Keratinocyte (primary cell): Measurements from ENCODE around the gene NOG. TPM values are rescaled to one million over a fixed set of nuclear protein-coding genes. Genes with fewer than 3 reads are reported as not detected.

Source experiments
- DNase-seq: peaks from one replicate; pipeline ENCODE4 v3.0.0-alpha.2; 2011; ENCODE audit warnings: low read depth, missing footprints, low spot score
- FAIRE-seq: peaks from 2 replicates; lab custom pipeline; 2011; peaks lifted over from hg19 to GRCh38; lab: Jason Lieb, UNC
- H2AFZ ChIP-seq: 2 replicates; pipeline ENCODE4 v1.6.0; 2012; ENCODE audit warnings: low read length, control low read depth, inconsistent platforms; ENCODE audit not compliant: control insufficient read depth
- H3K27ac ChIP-seq: 2 replicates; pipeline ENCODE4 v1.5.1; 2011; ENCODE audit warnings: low read length; ENCODE audit not compliant: control insufficient read depth, insufficient read depth
- H3K27me3 ChIP-seq: 3 replicates; pipeline ENCODE4 v1.6.0; 2011; ENCODE audit warnings: low read length; ENCODE audit not compliant: control insufficient read depth, insufficient read depth; ENCODE audit errors: extremely low read depth
- H3K36me3 ChIP-seq, 2 experiments: 2 replicates in 1 of 2; 3 replicates in 1 of 2; pipeline ENCODE4 v1.5.1; 2011; ENCODE audit warnings: low read length in 2 of 2, mild to moderate bottlenecking in 1 of 2; ENCODE audit not compliant: control insufficient read depth in 2 of 2, insufficient read depth in 2 of 2; ENCODE audit errors: extremely low read depth in 1 of 2
- H3K4me1 ChIP-seq: 3 replicates; pipeline ENCODE4 v1.5.1; 2011; ENCODE audit warnings: low read length; ENCODE audit not compliant: control insufficient read depth, insufficient read depth; ENCODE audit errors: extremely low read depth
- H3K4me2 ChIP-seq: 3 replicates; pipeline ENCODE4 v1.6.0; 2011; ENCODE audit warnings: low read depth, low read length; ENCODE audit not compliant: control insufficient read depth, insufficient read depth; ENCODE audit errors: extremely low read depth
- H3K4me3 ChIP-seq, 3 experiments: fragments of 200-600 bp in 1 of 3; sonication (generic) in 1 of 3; 2 replicates in 2 of 3; 3 replicates in 1 of 3; pipeline ENCODE4 v1.5.1; 2011 to 2016; ENCODE audit warnings: low read length in 3 of 3, mild to moderate bottlenecking in 3 of 3, control low read depth in 2 of 3, inconsistent platforms in 1 of 3, low read depth in 1 of 3, mixed read lengths in 1 of 3, mixed run types in 1 of 3, moderate library complexity in 1 of 3; ENCODE audit not compliant: control insufficient read depth in 2 of 3, insufficient read depth in 2 of 3; ENCODE audit errors: extremely low read depth in 1 of 3
- H3K79me2 ChIP-seq: 2 replicates; pipeline ENCODE4 v1.6.0; 2012; ENCODE audit warnings: low read length; ENCODE audit not compliant: control insufficient read depth, insufficient read depth
- H3K9ac ChIP-seq: 3 replicates; pipeline ENCODE4 v1.6.0; 2011; ENCODE audit warnings: low read length; ENCODE audit not compliant: control insufficient read depth, insufficient read depth; ENCODE audit errors: extremely low read depth
- H3K9me1 ChIP-seq: 3 replicates; pipeline ENCODE4 v1.6.0; 2011; ENCODE audit warnings: low read length; ENCODE audit not compliant: control insufficient read depth, insufficient read depth; ENCODE audit errors: extremely low read depth
- H3K9me3 ChIP-seq: 2 replicates; pipeline ENCODE4 v1.5.1; 2012; ENCODE audit warnings: low read depth, low read length; ENCODE audit not compliant: control insufficient read depth
- H4K20me1 ChIP-seq: 3 replicates; pipeline ENCODE4 v1.6.0; 2011; ENCODE audit warnings: low read length; ENCODE audit not compliant: control insufficient read depth, insufficient read depth; ENCODE audit errors: extremely low read depth
- CTCF ChIP-seq, 3 experiments: IDR thresholded peaks in 1 of 3; conservative IDR thresholded peaks in 1 of 3; optimal IDR thresholded peaks in 1 of 3; 2 replicates in 2 of 3; 3 replicates in 1 of 3; pipeline versions ENCODE3 to v1.5.1; 2011; ENCODE audit warnings: low read length in 3 of 3, mild to moderate bottlenecking in 3 of 3, moderate library complexity in 2 of 3, control low read depth in 1 of 3, inconsistent platforms in 1 of 3; ENCODE audit not compliant: insufficient read depth in 2 of 3; ENCODE audit errors: extremely low read depth in 1 of 3
- EZH2 ChIP-seq: IDR thresholded peaks from one replicate; pipeline ENCODE4 v1.6.1; 2012; ENCODE audit warnings: inconsistent platforms, mild to moderate bottlenecking, low read length, moderate library complexity
- dilution Hi-C: fragments of 300-500 bp; cut with MboI; formaldehyde crosslinking; loops from one replicate; pipeline ENCODE4 v1.7.0; 2020; ENCODE audit warnings: low sequenced_read_pairs; ENCODE audit not compliant: extremely low pct_ligation_motif_present
- polyA plus RNA-seq, 5 experiments: library from polyadenylated mRNA; depleted of rRNA in 3 of 5; stranded (reverse) in 3 of 5; stranded (forward) in 1 of 5; unstranded in 1 of 5; fragments of >200 nt; gene quantifications; 1 replicate in 1 of 5; 2 replicates in 3 of 5; 3 replicates in 1 of 5; pipeline versions ENCODE4 v1.2.1 to v1.2.3, GENCODE V29; 2011 to 2012; ENCODE audit warnings: missing spikeins in 2 of 5, low read depth in 1 of 5, low replicate concordance in 1 of 5

NOG gene
- polyA plus RNA-seq, 1 donor (not counting 4 experiments of a cell fraction or from before 2014, with no cell fraction given) = 0.68 TPM

- H2AFZ ChIP-seq = no peak overlapping the region
- H3K79me2 ChIP-seq = no peaks in the 10 kb centered on the region
- no peak overlapping the region for H3K9ac ChIP-seq
- no peak overlapping the region for H3K4me3 ChIP-seq
- H3K4me1 ChIP-seq = no peaks in the 10 kb centered on the region
- no peak for TF ChIP-seq CTCF (optimal IDR thresholded peaks at IDR 0.05 in 1 of 3, IDR thresholded peaks at IDR 0.05 in 1 of 3, conservative IDR thresholded peaks at IDR 0.05 in 1 of 3; ENCODE audit: extremely low read depth in 1 of 3, insufficient read depth in 2 of 3, low read length in 3 of 3)
- TF ChIP-seq EZH2 = no peak
- DNase-seq = no peak
- H3K4me2 ChIP-seq = no peak overlapping the region
- H3K9me1 ChIP-seq = no peaks in the 10 kb centered on the region
- FAIRE-seq = no peak
- no peaks in the 10 kb centered on the region for H4K20me1 ChIP-seq
- no peaks in the 10 kb centered on the region for H3K9me3 ChIP-seq
- H3K27ac ChIP-seq = no peak overlapping the region
- no peaks in the 10 kb centered on the region for H3K36me3 ChIP-seq
- dilution Hi-C loops = no loop called here
- no peaks in the 10 kb centered on the region for H3K27me3 ChIP-seq
These were observed 47.6 kb upstream of the NOG start for GRCh38 chr17:56545930-56546329.

GRCh38 chr17:56548661-56549060 is 44.8 kb upstream of the NOG start:
- no peaks in the 10 kb centered on the region for H4K20me1 ChIP-seq
- no peak overlapping the region for H3K9ac ChIP-seq
- H3K9me1 ChIP-seq = no peaks in the 10 kb centered on the region
- no peaks in the 10 kb centered on the region for H3K36me3 ChIP-seq
- no peaks in the 10 kb centered on the region for H3K79me2 ChIP-seq
- H2AFZ ChIP-seq = no peak overlapping the region
- no peak for DNase-seq
- H3K4me2 ChIP-seq = no peak overlapping the region
- H3K4me3 ChIP-seq = no peak overlapping the region
- dilution Hi-C loops = no loop called here
- TF ChIP-seq EZH2 (no peak), CTCF (optimal IDR thresholded peaks at IDR 0.05 in 1 of 3, IDR thresholded peaks at IDR 0.05 in 1 of 3, conservative IDR thresholded peaks at IDR 0.05 in 1 of 3; ENCODE audit: extremely low read depth in 1 of 3, insufficient read depth in 2 of 3, low read length in 3 of 3) (no peak)
- no peaks in the 10 kb centered on the region for H3K4me1 ChIP-seq
- no peaks in the 10 kb centered on the region for H3K9me3 ChIP-seq
- H3K27ac ChIP-seq = no peak overlapping the region
- no peak for FAIRE-seq
- no peaks in the 10 kb centered on the region for H3K27me3 ChIP-seq
